Measurements from ENCODE around the gene AGRN. TPM values are rescaled to one million over a fixed set of nuclear protein-coding genes. Genes with fewer than 3 reads are reported as not detected.
A peak's percentile ranks its signal among the peaks of the same experiment; 100 is the strongest.
"Not testable (repeated sequence)": the region's sequence is repeated elsewhere in the genome, so short reads cannot be mapped to it uniquely, and the experiment has no call there.

The AGRN gene
- total RNA-seq, 1 donor from 2014 or later: 35.8 TPM

- Mint-ChIP-seq H3K4me3 (peak overlapping the region; percentile 86), H3K27me3 (peaks cover under 1% of the 10 kb centered on the region), H3K27ac (peak overlapping the region; percentile 97), H3K4me1 (peaks cover 31% of the 10 kb centered on the region), H3K36me3 (ENCODE audit: low read depth) (peaks cover 6% of the 10 kb centered on the region), H3K9me3 (no peaks in the 10 kb centered on the region)
- intact Hi-C loops (cut with micrococcal nuclease): loop anchor here (10.0 kb wide), 1 partner anchor 201 kb away; the partner anchor contains the start of gene TNFRSF4
- peak; percentile 76 for DNase-seq
Observed at GRCh38 chr1:1013922-1014648, 5.8 kb upstream of the AGRN start.

- Mint-ChIP-seq H3K4me1 (peaks cover 32% of the 10 kb centered on the region), H3K9me3 (no peaks in the 10 kb centered on the region), H3K27ac (peak overlapping the region; percentile 97), H3K4me3 (peak overlapping the region; percentile 86), H3K36me3 (ENCODE audit: low read depth) (peaks cover 6% of the 10 kb centered on the region), H3K27me3 (no peaks in the 10 kb centered on the region)
- intact Hi-C loops (cut with micrococcal nuclease): loop anchor here (5.0 to 10.0 kb wide), 2 partner anchors 47 to 200 kb away; partner anchors contain the start of gene TNFRSF4
- no peak for DNase-seq
Observed at GRCh38 chr1:1014799-1015681, 4.9 kb upstream of the AGRN start.

GRCh38 chr1:1017397-1018320, 2.3 kb upstream of the AGRN start:
- intact Hi-C loops (cut with micrococcal nuclease): loop anchor here (5.0 to 10.0 kb wide), 2 partner anchors 45 to 197 kb away; partner anchors contain the start of gene TNFRSF4
- H3K4me3 Mint-ChIP-seq: peak overlapping the region; percentile 51
- not testable (repeated sequence) for H3K27me3 Mint-ChIP-seq; H3K36me3 Mint-ChIP-seq (ENCODE audit: low read depth); H3K9me3 Mint-ChIP-seq
- H3K27ac Mint-ChIP-seq: peak overlapping the region; percentile 29
- DNase-seq: peak; percentile 84
- H3K4me1 Mint-ChIP-seq: peaks cover 34% of the 10 kb centered on the region

GRCh38 chr1:1018321-1018685, 1.6 kb upstream of the AGRN start:
- H3K4me1 Mint-ChIP-seq: peaks cover 34% of the 10 kb centered on the region
- H3K36me3 Mint-ChIP-seq (ENCODE audit: low read depth); H3K27ac Mint-ChIP-seq; DNase-seq; H3K4me3 Mint-ChIP-seq; H3K9me3 Mint-ChIP-seq; H3K27me3 Mint-ChIP-seq: not testable (repeated sequence)
- intact Hi-C loops (cut with micrococcal nuclease): loop anchor here (5.0 to 10.0 kb wide), 2 partner anchors 44 to 196 kb away; partner anchors contain the start of gene TNFRSF4

- intact Hi-C loops (cut with micrococcal nuclease): loop anchor here (5.0 to 10.0 kb wide), 2 partner anchors 43 to 195 kb away; partner anchors contain the start of gene TNFRSF4
- Mint-ChIP-seq H3K36me3 (ENCODE audit: low read depth) (peaks cover 6% of the 10 kb centered on the region), H3K27me3 (peaks cover 7% of the 10 kb centered on the region), H3K9me3 (no peaks in the 10 kb centered on the region), H3K4me1 (peaks cover 26% of the 10 kb centered on the region), H3K4me3 (peak overlapping the region; percentile 73), H3K27ac (no peak overlapping the region)
- peak; percentile 94 for DNase-seq
Observed at GRCh38 chr1:1019122-1019999, 559 bp upstream of the AGRN start.

GRCh38 chr1:1020415-1021009, 592 bp downstream of the AGRN start:
- Mint-ChIP-seq H3K27ac (no peak overlapping the region), H3K9me3 (no peaks in the 10 kb centered on the region), H3K27me3 (peaks cover 7% of the 10 kb centered on the region), H3K36me3 (ENCODE audit: low read depth) (peaks cover 3% of the 10 kb centered on the region), H3K4me3 (peak overlapping the region; percentile 57), H3K4me1 (peaks cover 17% of the 10 kb centered on the region)
- intact Hi-C loops (cut with micrococcal nuclease): no loop called here
- DNase-seq: peak; percentile 79

GRCh38 chr1:1021010-1021919, 1.3 kb downstream of the AGRN start:
- H3K4me3 Mint-ChIP-seq: peak overlapping the region; percentile 57
- intact Hi-C loops (cut with micrococcal nuclease): no loop called here
- H3K36me3 Mint-ChIP-seq (ENCODE audit: low read depth): peaks cover 3% of the 10 kb centered on the region
- H3K27ac Mint-ChIP-seq: peak overlapping the region; percentile 34
- DNase-seq: no peak
- peaks cover 17% of the 10 kb centered on the region for H3K4me1 Mint-ChIP-seq
- no peaks in the 10 kb centered on the region for H3K9me3 Mint-ChIP-seq
- peaks cover 7% of the 10 kb centered on the region for H3K27me3 Mint-ChIP-seq

GRCh38 chr1:1021920-1022259, 2.0 kb downstream of the AGRN start:
- Mint-ChIP-seq H3K27me3 (peaks cover 7% of the 10 kb centered on the region), H3K36me3 (ENCODE audit: low read depth) (peaks cover 3% of the 10 kb centered on the region), H3K4me1 (peaks cover 17% of the 10 kb centered on the region), H3K4me3 (peak overlapping the region; percentile 21), H3K9me3 (no peaks in the 10 kb centered on the region), H3K27ac (no peak overlapping the region)
- intact Hi-C loops (cut with micrococcal nuclease): no loop called here
- no peak for DNase-seq

- no peak for DNase-seq
- Mint-ChIP-seq H3K9me3 (no peaks in the 10 kb centered on the region), H3K4me3 (no peak overlapping the region), H3K4me1 (peaks cover 13% of the 10 kb centered on the region), H3K36me3 (ENCODE audit: low read depth) (no peaks in the 10 kb centered on the region), H3K27me3 (peaks cover 7% of the 10 kb centered on the region), H3K27ac (no peak overlapping the region)
- intact Hi-C loops (cut with micrococcal nuclease): no loop called here
Observed at GRCh38 chr1:1022302-1023009, 2.5 kb downstream of the AGRN start.

GRCh38 chr1:1023700-1024099, 3.8 kb downstream of the AGRN start:
- intact Hi-C loops (cut with micrococcal nuclease): no loop called here
- peaks cover 10% of the 10 kb centered on the region for H3K4me1 Mint-ChIP-seq

GRCh38 chr1:1024149-1024770, 4.3 kb downstream of the AGRN start:
- H3K4me1 Mint-ChIP-seq: peaks cover 7% of the 10 kb centered on the region
- intact Hi-C loops (cut with micrococcal nuclease): no loop called here
- DNase-seq: no peak
- no peaks in the 10 kb centered on the region for H3K9me3 Mint-ChIP-seq
- no peaks in the 10 kb centered on the region for H3K36me3 Mint-ChIP-seq (ENCODE audit: low read depth)
- H3K4me3 Mint-ChIP-seq: no peak overlapping the region
- H3K27ac Mint-ChIP-seq: no peak overlapping the region
- peaks cover 7% of the 10 kb centered on the region for H3K27me3 Mint-ChIP-seq

More at GRCh38 chr1:1023700-1024099, 3.8 kb downstream of the AGRN start:
- H3K36me3 Mint-ChIP-seq (ENCODE audit: low read depth): no peaks in the 10 kb centered on the region
- no peak overlapping the region for H3K4me3 Mint-ChIP-seq
- no peaks in the 10 kb centered on the region for H3K9me3 Mint-ChIP-seq
- peaks cover 7% of the 10 kb centered on the region for H3K27me3 Mint-ChIP-seq
- no peak overlapping the region for H3K27ac Mint-ChIP-seq
- no peak for DNase-seq

All from activated CD4-positive, alpha-beta T cell treated with anti-CD3 and anti-CD28 coated beads, Interleukin-2, amount 10 ng/mL, durations not matched to agents 24 days and 14 days (primary cell).